Vagina (tissue), 2 donors: ENCODE measurements around the gene CCDC32.

Source experiments
- POLR2A ChIP-seq, 2 donors: fragments of 450-650 bp; IDR thresholded peaks; one replicate each; pipeline ENCODE4 v1.6.1; 2017; ENCODE audit warnings: antibody characterized with exemption in 2 of 2, mild to moderate bottlenecking in 2 of 2, moderate library complexity in 2 of 2
- POLR2AphosphoS5 ChIP-seq, 2 donors: sonication (generic); formaldehyde crosslinking; IDR thresholded peaks; one replicate each; pipeline ENCODE4 v1.9.0; 2017; ENCODE audit warnings: antibody characterized with exemption in 2 of 2, mild to moderate bottlenecking in 2 of 2, low read depth in 1 of 2; ENCODE audit not compliant: insufficient read depth in 1 of 2
- TF ChIP-seq, protein P1 (sequence below), 3 experiments: fragments of 450-650 bp in 2 of 3; fragments of 200-600 bp in 1 of 3; sonication (generic) in 1 of 3; IDR thresholded peaks; one replicate each; pipeline ENCODE4 v1.5.1; 2017 to 2019; ENCODE audit warnings: antibody characterized with exemption in 3 of 3, mild to moderate bottlenecking in 2 of 3, moderate library complexity in 2 of 3

DNA sequence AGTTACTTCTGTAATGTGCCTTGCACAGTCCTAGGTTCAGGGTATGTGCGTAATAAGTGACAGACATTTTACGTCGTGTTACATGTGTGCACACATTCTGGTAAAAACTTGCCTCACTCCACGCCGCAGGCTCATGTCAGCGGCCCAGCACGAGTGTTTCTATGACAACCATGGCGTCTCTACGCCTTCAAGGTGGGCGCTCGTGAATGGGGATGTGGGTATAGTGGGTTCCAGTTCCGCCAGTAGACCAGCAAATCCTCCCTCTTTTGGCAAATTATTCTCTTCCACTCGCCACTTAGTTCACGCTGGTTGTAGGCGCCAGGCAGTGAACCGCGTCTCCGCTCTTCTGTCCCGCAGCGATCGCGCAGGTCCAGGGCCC is 53.8 kb downstream of the CCDC32 start:
- TF ChIP-seq, protein P1, sequence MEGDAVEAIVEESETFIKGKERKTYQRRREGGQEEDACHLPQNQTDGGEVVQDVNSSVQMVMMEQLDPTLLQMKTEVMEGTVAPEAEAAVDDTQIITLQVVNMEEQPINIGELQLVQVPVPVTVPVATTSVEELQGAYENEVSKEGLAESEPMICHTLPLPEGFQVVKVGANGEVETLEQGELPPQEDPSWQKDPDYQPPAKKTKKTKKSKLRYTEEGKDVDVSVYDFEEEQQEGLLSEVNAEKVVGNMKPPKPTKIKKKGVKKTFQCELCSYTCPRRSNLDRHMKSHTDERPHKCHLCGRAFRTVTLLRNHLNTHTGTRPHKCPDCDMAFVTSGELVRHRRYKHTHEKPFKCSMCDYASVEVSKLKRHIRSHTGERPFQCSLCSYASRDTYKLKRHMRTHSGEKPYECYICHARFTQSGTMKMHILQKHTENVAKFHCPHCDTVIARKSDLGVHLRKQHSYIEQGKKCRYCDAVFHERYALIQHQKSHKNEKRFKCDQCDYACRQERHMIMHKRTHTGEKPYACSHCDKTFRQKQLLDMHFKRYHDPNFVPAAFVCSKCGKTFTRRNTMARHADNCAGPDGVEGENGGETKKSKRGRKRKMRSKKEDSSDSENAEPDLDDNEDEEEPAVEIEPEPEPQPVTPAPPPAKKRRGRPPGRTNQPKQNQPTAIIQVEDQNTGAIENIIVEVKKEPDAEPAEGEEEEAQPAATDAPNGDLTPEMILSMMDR (IDR thresholded peaks at IDR 0.05) = no peak
- TF ChIP-seq POLR2A (IDR thresholded peaks at IDR 0.05) = no peak
- no peak for TF ChIP-seq POLR2AphosphoS5 (IDR thresholded peaks at IDR 0.05; ENCODE audit: insufficient read depth in 1 of 2, low read depth in 1 of 2)
